Measurements from ENCODE around the gene ARHGAP6.
"Not testable (repeated sequence)": the region's sequence is repeated elsewhere in the genome, so short reads cannot be mapped to it uniquely, and the experiment has no call there.

Gene ARHGAP6

DNA sequence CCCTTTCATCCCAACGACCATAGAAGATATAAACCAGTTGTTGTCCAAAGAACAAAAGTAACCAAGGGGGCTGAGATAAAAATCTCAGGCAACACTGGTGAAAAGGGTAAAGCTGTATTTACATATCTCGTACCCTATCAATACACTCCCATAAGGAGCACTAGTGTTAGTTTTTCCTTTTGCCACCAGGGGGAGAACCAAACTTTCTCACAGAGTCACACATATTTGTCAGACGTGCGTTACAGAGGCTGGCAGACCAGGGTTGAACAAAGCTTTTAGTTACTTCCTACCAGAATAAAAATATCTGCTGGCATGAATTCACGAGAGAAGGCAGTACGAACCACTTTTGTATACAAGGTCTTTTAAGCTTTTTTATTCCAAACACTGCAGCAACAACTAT lies 284.3 kb downstream of the ARHGAP6 start:
- DNase-seq: no peak

GRCh38 chrX:11380187-11380844 lies 285.4 kb downstream of the ARHGAP6 start:
- DNase-seq: no peak

DNA sequence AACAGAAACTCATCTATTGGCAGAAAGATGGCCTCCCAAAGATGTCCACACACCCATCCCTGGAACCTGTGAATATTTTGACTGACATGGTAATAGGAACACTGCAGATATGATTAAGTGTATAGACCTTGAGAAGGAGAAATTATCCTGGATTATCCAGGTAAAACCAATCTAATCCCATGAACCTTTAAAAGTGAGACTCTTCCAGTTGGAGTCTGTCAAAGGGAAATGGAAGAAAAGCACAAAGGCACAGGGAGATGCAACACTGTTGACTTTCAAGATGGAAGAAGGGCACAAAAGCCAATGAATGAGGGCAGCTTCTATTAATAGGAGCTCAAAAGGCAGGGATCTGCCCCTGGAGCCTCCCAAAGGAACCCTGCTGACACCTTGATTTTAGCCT lies 289.6 kb downstream of the ARHGAP6 start:
- no peak for DNase-seq

DNA sequence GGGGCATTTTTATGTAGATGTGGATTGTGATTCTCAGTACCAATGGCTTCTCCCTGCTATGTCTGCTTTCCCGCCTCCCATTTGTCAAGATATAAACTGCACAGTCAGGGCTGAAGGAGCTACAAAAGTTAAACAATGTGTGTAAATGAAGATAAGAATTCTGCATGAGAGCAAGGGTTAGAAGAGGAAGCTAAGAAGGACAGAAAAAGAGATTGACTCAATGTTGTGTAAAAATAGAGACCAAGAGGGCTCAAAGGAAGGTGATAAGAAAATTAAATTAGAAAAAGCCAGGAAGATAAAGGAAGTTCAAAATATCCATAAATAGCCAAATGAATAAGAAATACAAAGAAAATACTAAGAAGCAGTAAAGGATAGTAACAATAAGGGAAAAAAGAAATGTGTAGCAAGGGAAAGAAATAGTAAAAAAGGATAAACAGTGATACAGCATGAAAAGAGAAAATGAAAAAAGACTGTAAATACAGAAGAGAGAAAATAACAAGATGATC lies 290.1 kb downstream of the ARHGAP6 start:
- no peak for DNase-seq

GRCh38 chrX:11374570-11374969 lies 291.1 kb downstream of the ARHGAP6 start:
- no peak for DNase-seq

- no peak for DNase-seq
These were observed 294.6 kb downstream of the ARHGAP6 start for GRCh38 chrX:11371106-11371505.

- no peak for DNase-seq
These were observed 297.9 kb downstream of the ARHGAP6 start for GRCh38 chrX:11367609-11368430.

- DNase-seq: no peak
These were observed 298.6 kb downstream of the ARHGAP6 start for GRCh38 chrX:11366998-11367595.

DNA sequence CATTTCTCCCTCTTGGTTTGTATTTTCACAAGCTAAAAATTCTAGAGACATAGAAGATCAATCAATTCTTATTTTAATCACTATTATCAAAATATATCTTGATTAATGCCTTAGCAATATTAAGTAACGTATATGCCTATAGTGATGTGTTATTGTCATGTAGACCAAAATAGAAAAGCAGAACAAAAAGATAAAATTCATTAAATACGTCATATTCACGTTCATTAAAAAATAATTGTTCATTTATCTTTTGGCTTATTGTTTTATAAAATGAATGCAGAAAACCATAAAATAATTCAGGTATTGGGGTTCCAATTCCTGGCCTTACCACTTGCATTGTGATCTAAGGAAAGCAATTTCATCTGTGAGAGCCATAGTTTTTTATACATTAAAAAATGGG lies 300.3 kb downstream of the ARHGAP6 start:
- DNase-seq: no peak

DNA sequence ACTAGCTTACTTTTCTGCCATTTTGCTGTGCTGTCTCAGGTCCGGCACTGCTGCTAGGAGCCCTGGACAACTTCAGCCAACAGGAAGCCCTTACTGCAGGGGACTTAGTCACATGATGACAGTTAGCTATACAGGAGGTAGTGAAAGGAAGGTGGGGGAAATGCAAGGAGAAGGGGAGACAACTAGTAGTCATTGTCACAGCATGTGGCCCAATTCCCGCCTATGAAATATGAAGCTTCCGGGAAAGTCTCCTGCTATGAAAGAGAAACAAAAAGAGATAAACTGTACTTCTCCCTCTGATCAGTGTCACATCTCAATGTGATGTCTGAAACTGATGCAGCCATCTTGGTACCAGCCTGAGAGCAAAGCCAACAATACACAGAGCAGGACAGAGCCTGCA lies 300.9 kb downstream of the ARHGAP6 start:
- no peak for DNase-seq

- not testable (repeated sequence) for DNase-seq
These were observed 301.9 kb downstream of the ARHGAP6 start for GRCh38 chrX:11363825-11364224.

DNA sequence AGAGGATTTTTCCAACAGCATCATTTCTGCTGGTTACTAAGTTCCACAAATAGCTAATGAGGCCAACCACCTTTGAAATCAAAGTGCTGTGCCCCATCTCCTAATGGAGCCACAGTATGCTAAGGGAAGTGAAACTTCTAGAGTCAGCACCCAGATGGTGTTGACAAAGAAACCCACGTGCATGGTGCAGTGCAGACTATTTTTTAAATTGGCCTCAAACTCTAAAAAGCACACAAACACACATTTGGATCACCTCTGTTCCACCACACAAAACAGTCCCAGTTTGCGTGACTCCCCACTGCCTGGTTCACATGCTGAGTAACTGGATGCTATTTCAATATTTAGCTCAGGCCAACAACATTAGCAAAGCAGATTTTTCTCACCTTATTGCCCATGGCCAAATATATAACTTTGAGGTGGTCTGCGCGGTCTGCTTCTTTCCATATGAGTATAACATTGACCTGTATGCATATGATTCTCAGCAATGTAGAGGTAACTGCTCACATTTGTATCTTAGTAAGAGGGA lies 302.6 kb downstream of the ARHGAP6 start:
- no peak for DNase-seq

- DNase-seq: not testable (repeated sequence)
These were observed 304.1 kb downstream of the ARHGAP6 start for GRCh38 chrX:11361666-11362065.

DNA sequence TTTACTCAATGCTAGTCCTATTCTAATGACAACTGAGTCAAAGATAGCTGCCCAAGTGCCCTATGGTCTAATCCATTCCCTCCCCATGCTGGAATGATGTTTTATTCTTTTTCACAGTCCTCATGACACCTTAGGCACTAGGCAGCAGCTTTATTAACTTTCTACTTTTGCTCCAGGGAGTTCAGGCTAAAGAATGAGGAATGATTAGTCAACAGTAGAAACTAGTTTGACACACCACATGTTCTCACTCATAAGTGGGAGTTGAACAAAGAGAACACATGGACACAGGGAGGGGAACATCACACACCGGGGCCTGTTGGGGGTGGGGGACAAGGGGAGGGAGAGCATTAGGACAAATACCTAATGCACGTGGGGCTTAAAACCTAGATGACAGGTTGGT lies 309.8 kb downstream of the ARHGAP6 start:
- DNase-seq: not testable (repeated sequence)

DNA sequence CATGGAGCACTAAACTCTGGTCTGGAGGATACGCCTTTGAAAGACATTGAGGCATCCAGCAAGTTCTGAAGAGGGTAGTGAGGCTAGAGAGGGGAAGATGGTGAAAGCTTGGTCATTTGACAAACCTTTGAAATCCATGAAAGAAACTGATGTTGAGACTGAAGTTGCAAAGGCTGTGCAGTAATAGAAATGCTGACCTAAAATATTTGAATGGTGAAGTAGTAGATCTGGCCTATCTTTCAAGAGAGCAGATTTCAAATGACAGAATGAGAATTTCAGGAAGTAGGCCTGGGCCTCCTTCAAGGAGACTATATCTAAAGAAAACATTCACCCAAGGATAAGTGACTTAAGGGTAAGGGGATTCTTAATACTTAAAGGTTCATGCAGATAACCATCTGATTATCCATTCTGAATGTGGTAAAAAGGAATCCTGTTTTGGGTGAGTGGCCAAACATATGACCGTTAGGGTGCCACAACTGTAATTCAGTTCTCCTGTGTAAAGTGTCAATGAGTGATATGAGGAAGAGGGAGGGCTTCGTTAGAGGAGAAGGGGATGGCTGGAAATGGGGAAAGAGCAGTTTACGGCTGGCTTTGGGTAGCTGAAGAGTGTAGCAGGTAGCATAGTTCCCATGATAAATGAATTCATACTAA lies 310.3 kb downstream of the ARHGAP6 start:
- DNase-seq: no peak

DNA sequence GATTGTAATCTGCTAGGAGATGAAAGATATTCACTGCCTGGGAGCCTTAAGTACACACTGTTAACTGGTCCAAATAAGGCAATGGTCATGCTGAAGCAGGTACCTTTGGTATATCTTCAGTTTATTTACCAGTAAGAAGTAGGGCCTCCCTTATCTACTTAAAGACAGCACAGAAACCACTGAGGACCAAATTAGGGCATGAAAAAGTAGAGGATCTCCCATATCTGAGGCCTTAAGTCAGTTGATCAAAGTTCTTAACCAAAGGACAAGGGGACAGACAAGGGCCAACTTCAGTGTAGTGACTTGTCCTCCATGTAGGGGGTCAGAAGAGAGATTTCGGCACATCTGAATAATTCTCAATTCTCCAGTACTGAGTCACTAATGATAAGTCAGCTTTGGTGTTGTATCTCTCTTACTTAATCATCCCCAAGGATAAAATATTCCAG lies 313.4 kb downstream of the ARHGAP6 start:
- DNase-seq: no peak

GRCh38 chrX:11351375-11352295 lies 314.1 kb downstream of the ARHGAP6 start:
- no peak for DNase-seq

DNA sequence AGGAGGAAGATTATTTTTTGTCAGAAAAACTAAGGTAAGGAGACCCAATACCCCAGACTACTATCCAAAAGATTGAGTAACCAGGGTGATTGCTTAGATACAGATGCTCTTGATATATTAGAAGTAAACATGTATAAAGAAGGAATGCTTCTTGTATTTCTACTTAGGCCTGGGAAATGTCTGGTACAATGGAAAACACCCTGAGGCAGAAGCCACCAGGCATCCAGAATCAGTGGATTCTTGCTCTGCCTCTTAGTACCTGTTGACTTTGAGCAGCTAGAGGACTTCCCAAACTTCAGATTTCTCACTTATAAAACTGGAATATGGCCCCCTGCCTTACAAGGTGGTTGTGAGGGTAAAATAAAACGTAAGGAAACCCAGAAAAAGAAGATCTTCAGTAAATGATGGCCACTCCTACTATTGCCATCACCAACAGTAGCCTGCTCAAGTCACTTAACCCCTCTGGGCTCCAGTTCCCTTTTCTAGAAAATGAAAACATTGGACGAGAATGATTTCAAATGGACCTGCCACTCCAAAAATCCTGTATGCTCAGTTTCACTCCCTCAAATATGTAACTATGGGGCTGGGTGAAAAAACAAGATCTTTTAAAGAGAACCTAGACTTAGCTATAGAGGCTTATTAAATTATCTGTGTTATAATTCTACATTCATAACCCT lies 315.9 kb downstream of the ARHGAP6 start:
- DNase-seq: no peak

DNA sequence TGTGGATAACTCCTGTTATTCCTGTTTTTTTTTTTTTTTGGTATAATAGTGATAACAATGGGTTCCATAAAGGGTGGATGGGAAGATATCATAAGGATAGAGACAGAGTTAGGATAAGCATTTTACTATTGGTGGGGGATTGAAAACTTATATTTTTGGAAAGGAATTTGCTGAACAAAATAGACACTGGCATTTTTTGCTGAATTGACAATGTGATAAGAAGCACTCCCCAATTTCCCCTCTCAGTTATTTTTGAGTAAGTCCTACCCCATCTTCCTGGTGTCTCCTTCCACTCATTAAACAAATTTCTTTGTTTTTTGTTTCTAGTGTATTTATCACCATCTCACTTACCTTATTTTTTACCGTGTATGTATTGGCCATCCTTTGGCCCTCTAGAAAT lies 316.7 kb downstream of the ARHGAP6 start:
- DNase-seq: no peak

GRCh38 chrX:11347300-11347699 lies 318.4 kb downstream of the ARHGAP6 start:
- no peak for DNase-seq

DNA sequence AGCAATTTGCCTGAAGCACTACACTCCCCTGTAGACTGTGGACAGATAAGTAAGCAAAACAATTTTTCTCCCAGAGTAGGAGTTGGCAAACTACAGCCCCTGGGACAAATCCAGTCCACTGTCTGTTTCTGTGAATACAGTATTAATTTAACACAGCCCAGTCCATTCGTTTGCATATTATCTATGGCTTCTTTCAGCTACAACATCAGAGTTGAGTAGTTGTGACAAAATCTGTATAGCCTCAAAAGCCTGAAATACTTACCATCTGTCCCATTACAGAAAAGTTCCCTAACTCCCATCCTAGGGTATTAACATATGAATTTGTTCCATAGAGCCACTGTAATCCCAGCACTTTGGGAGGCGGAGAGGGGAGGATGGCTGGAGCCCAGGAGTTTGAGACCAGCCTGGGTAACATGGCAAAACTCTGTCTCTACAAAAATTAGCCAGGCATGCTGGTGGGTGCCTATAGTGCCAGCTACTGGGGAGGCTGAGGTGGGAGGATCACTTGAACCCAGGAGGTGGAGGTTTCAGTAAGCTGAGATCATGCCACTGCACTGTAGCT lies 319.5 kb downstream of the ARHGAP6 start:
- no peak for DNase-seq
